H7 (cell line): ENCODE data around the gene PPP2R2C. TPM values are rescaled to one million over a fixed set of nuclear protein-coding genes. Genes with fewer than 3 reads are reported as not detected.
A peak's percentile ranks its signal among the peaks of the same experiment; 100 is the strongest.

Source experiments
- DNase-seq: peaks from one replicate; pipeline ENCODE4 v3.0.0; 2012
- H3K27me3 ChIP-seq: 2 replicates; pipeline ENCODE4 v1.6.0; 2011; ENCODE audit warnings: mild to moderate bottlenecking, low read length; ENCODE audit not compliant: control insufficient read depth, insufficient read depth
- H3K36me3 ChIP-seq: replicated peaks from 2 replicates; pipeline ENCODE4 v1.5.1; 2011; ENCODE audit warnings: low read length; ENCODE audit not compliant: control insufficient read depth, insufficient read depth
- H3K4me3 ChIP-seq: 2 replicates; pipeline ENCODE4 v1.5.1; 2011; ENCODE audit warnings: low read depth, mild to moderate bottlenecking, control low read depth, low read length, moderate library complexity; ENCODE audit not compliant: insufficient read depth
- total RNA-seq: library from RNA; depleted of rRNA; stranded (reverse); fragments of >200 nt; shearing (Covaris generic); gene quantifications from 2 replicates; pipeline ENCODE4 v1.2.3, GENCODE V29; 2014

Gene PPP2R2C
- total RNA-seq, 1 experiment from 2014 or later, result 7.6 TPM

DNA sequence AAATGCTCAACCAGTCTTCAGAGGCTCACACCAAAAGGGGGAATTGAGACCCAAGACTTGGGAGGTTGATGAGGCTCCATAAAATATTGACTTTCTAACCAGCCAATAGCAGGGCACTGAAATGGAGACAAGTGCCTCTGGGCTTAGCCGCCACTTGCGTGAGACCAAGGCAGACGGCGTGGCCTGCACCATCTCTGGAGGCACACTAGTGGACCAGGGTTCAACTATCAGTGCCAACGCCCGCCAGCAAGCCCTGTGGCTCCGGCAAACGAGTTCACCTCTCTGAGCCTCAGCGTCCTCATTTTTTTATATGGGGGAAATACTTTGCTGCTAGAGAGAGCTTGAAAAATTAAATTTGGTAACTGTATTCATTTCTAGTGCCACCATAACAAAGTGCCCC is 50.3 kb downstream of the PPP2R2C start:
- DNase-seq, result no peak
- Histone ChIP-seq H3K4me3 (no peak overlapping the region), H3K36me3 (no peaks in the 10 kb centered on the region), H3K27me3 (no peaks in the 10 kb centered on the region)

- no peak for DNase-seq
- Histone ChIP-seq H3K36me3 (no peaks in the 10 kb centered on the region), H3K4me3 (no peak overlapping the region), H3K27me3 (no peaks in the 10 kb centered on the region)
These were observed 51.0 kb downstream of the PPP2R2C start for GRCh38 chr4:6421397-6421796.

- no peak overlapping the region for H3K4me3 ChIP-seq
- no peak for DNase-seq
- H3K36me3 ChIP-seq, result no peaks in the 10 kb centered on the region
- no peaks in the 10 kb centered on the region for H3K27me3 ChIP-seq
These were observed 51.4 kb downstream of the PPP2R2C start for GRCh38 chr4:6420972-6421371.

DNA sequence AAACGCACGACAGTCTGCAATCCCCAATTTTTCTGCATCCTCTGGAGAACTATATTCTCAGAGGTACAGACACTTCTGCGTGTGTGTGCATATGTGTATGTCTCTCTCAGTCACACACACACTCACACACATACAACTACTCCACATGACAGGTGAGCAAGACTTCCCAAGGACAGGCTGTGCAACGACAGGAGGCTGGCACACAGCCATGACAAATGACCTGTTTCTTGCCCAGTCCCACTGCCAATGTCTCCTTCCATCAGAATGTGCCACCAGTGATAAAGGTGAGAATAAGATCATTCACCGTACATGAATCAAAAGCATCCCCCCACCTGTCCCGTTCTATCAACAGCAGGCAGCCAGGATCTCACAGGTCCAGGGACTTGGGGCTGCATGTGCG is 52.4 kb downstream of the PPP2R2C start:
- H3K27me3 ChIP-seq, result no peaks in the 10 kb centered on the region
- no peak for DNase-seq
- H3K4me3 ChIP-seq, result no peak overlapping the region
- H3K36me3 ChIP-seq, result no peaks in the 10 kb centered on the region

DNA sequence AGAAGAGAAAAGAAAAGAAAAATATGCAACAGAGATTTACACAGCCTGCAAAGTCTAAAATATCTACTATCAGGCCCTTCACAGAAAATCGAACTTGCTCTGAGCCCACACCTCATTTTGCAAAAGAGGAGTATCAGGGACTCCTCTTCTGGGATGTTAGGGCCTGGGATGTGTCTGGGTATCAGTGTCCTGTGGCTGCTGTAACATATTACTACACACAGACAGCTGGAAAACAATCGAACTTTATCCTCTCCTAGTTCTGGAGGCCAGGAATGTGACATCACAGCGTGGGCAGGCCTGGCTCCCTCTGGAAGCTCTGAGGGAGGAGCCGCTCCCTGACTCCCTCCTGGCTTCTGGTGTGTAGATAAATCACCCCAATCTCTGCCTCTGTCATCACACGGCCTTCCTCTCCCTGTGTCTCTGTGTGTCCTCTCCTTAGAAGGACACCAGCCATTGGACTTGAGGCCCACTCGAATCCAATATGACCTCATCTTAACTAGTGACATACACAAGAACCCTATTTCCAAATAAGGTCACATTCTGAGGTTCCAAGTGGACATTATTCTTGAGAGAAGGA is 52.9 kb downstream of the PPP2R2C start:
- DNase-seq, result no peak
- Histone ChIP-seq H3K4me3 (no peak overlapping the region), H3K36me3 (no peaks in the 10 kb centered on the region), H3K27me3 (no peaks in the 10 kb centered on the region)

DNA sequence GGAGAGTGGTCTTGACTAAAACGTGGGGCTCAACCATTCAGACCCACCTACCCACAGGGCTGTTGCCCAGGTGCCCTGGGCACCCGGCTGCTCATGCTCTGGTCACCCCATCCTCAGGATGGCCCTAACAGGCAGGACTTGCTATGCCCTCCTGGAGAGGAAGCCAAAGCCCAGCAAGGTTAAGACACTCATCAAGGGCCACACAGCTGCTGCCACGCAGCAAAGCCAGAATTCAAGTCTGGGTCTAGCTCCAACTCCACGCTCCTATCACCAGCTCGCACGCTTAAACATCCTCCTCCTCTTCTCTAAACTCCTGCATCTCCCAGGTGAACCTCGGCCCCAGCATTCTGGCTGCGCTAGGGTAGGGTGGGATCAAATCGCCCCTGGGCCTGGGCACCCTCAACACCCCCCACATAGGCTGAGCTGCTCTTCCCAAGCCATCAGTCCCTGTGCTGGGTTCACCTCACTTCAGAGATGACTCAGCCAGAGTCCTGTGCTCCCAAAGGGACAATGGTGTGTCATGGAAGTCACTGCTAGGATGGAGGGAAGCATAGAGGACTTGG is 54.1 kb downstream of the PPP2R2C start:
- H3K27me3 ChIP-seq, result no peaks in the 10 kb centered on the region
- no peaks in the 10 kb centered on the region for H3K36me3 ChIP-seq
- DNase-seq, result no peak
- H3K4me3 ChIP-seq, result no peak overlapping the region

- Histone ChIP-seq H3K36me3 (no peaks in the 10 kb centered on the region), H3K27me3 (no peaks in the 10 kb centered on the region), H3K4me3 (no peak overlapping the region)
- no peak for DNase-seq
These were observed 54.8 kb downstream of the PPP2R2C start for GRCh38 chr4:6417516-6418050.

DNA sequence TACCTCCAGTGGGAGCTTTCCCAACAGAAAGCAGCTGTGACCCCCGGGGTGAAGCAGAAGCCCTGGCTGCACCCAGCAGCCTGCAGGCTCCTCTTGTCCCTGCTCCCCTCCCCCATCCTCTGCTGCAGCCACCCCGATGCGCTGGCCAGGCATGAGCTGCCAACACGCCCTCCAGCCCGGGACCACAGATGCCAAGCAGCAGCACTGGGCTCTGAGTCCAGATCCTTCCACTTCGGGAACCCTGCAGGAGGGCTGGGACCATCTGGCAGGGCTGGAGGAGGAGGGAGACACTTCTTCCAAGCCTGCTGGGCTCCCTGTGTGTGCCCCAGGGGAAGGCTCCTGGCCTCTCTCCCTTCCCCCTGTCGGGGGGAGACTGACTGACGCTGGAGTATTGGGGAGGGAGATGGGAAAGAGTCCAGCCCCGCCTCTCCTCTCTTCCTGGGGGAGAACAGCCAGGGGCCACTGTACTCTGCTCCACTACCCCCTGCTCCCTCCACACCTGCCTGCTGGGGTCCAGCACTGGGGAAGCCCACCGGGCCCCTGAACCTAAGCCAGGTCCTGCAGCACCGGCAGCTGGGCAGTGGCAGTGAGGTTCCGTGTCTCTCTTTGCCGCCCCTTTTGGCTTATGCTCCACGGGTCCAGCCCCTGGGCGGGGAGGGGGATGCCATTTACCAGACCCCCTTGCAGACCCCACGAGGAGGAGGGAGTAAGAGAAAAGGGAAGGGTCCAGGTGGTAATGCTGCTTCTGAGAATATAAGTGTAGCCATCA is 55.7 kb downstream of the PPP2R2C start:
- Histone ChIP-seq H3K27me3 (no peaks in the 10 kb centered on the region), H3K36me3 (no peaks in the 10 kb centered on the region), H3K4me3 (no peak overlapping the region)
- peak; percentile 78 for DNase-seq

DNA sequence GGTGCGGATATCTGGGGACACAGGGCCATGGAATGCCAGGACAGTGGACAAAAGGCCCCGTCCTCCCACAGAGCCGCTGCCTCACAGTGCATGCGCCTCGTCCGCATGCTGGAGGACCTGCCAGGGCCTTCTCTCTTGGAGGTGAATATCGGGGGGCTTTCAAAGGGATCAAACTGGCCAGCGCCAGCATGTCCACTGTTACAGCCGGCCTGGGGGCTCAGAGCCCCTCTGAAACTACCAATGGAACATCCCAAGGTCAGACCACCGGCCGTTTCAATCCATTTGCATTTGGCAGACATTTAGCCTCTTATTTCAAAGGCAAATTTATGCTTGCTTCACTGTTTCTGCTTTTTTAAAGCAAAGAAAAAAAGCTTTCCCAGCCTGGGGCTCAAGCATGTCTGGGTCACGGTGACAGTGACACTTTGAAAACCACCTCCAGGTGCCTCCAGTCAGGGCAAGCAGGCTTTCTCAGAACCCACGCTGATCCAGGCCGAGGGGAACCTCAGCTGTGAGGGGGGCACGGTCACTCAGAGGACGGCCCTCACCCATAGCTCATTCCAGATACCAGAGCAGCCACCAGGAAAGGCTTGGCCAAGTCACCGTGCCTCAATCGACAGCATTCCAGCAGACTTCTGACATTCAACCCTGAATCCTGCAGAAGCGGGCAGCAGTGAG is 57.2 kb downstream of the PPP2R2C start:
- DNase-seq, result no peak
- no peak overlapping the region for H3K4me3 ChIP-seq
- no peaks in the 10 kb centered on the region for H3K36me3 ChIP-seq
- H3K27me3 ChIP-seq, result no peaks in the 10 kb centered on the region

- no peak for DNase-seq
- Histone ChIP-seq H3K36me3 (no peaks in the 10 kb centered on the region), H3K27me3 (no peaks in the 10 kb centered on the region), H3K4me3 (no peak overlapping the region)
These were observed 57.8 kb downstream of the PPP2R2C start for GRCh38 chr4:6414578-6414977.

GRCh38 chr4:6410664-6411063 is 61.8 kb downstream of the PPP2R2C start:
- no peaks in the 10 kb centered on the region for H3K36me3 ChIP-seq
- H3K4me3 ChIP-seq, result no peak overlapping the region
- no peak for DNase-seq
- no peaks in the 10 kb centered on the region for H3K27me3 ChIP-seq

- H3K4me3 ChIP-seq, result no peak overlapping the region
- H3K36me3 ChIP-seq, result no peaks in the 10 kb centered on the region
- DNase-seq, result no peak
- no peaks in the 10 kb centered on the region for H3K27me3 ChIP-seq
These were observed 62.3 kb downstream of the PPP2R2C start for GRCh38 chr4:6410068-6410467.

DNA sequence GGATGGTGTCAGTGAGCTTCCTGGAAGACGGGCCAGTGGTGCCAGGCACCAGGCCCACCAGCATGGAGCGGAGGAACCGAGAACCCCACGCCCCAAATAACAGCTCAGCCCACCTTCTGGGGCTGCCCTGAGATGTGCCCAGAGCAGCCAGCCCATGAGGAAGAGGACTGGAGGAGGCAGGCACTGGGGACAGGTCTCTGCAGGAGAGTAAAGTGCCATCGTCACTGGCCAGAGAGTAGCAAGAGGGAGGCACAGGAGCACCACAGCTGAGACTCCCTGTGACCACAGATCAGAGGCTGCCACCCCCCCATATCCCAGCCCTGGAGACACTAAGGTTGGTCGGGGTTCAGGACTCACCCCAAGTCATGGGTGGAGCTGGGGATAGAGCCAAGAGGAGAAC is 63.0 kb downstream of the PPP2R2C start:
- Histone ChIP-seq H3K4me3 (no peak overlapping the region), H3K36me3 (no peaks in the 10 kb centered on the region), H3K27me3 (no peaks in the 10 kb centered on the region)
- DNase-seq, result no peak

- H3K27me3 ChIP-seq, result no peaks in the 10 kb centered on the region
- H3K36me3 ChIP-seq, result no peaks in the 10 kb centered on the region
- no peak overlapping the region for H3K4me3 ChIP-seq
- DNase-seq, result peak; percentile 93
These were observed 64.2 kb downstream of the PPP2R2C start for GRCh38 chr4:6408263-6408662.

DNA sequence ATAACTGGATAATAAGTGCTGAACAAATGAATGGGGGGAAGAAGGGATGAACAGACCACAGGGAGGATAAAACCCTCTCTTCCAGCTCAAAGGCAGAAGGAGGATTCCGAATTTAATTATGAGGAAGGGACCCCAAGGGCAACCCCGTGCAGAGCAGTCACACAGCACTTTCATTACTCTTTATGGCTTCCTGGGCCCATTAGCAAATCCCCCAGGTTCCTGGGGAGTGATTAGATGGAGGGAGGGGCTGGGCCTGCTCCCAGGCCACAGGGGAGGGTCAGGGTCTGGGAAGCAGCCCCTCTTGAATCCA is 67.1 kb downstream of the PPP2R2C start:
- DNase-seq, result no peak
- no peaks in the 10 kb centered on the region for H3K36me3 ChIP-seq
- no peak overlapping the region for H3K4me3 ChIP-seq
- no peaks in the 10 kb centered on the region for H3K27me3 ChIP-seq
